ENCODE results near the gene ECPAS.
"Not testable (repeated sequence)": the region's sequence is repeated elsewhere in the genome, so short reads cannot be mapped to it uniquely, and the experiment has no call there.

The ECPAS gene

DNA sequence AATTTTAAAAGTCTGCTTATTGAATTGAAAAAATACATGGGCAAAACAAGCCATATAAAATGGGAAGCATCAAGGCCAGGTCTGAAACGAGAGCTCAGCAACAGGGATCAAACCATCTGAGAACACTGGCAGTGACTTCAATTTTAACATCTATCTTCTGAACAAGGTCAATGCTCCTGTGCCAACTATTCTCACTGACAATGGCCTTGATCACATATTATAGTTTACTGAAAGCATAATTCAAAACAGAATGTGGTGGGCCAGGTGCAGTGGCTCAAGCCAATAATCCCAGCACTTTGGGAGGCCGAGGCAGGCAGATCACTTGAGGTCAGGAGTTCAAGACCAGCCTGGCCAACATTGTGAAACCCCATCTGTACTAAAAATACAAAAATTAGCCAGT, 9.0 kb downstream of the ECPAS start:
- no peak for DNase-seq

DNA sequence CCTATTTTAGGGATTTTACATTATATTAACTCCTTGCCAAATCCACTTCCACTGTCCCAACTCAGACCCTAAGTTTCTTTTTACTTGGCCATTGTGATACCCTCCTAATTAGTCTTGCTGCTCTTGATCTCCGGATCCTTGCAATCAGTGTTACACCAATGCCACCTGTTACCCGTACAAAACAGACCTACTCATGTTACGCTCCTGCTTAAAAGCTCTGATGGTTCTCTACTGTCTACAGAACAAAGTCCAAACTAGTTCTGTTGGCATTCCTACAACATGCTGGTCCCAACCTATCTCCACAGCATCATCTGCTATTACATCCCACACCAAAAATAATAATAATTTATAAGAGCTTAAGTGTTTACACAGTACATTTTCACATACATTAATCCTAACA, 9.8 kb downstream of the ECPAS start:
- DNase-seq, result no peak

DNA sequence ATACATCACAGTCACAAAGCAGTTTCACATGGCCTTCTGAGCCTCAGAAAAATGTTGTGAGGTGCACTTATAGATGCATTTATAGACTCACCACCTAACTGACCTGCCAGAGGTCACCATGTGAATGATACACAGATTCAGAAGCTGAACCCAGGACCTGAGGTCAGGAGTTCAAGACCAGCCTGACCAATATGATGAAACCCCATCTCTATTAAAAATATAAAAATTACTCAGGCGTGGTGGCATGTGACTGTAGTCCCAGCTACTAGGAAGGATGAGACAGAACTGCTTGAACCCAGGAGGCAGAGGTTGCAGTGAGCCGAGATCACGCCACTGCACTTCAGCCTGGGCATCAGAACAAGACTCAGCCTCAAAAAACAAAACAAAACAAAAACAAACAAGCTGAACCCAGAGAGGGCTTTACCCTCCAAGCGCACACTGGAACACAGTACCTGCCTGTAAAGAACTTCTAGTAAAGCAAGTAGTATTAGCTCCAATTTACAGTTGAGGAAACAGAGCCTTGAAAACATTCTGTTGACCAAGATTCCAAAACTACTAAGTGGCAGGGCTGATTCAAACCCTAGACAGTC, 16.3 kb downstream of the ECPAS start:
- no peak for DNase-seq

DNA sequence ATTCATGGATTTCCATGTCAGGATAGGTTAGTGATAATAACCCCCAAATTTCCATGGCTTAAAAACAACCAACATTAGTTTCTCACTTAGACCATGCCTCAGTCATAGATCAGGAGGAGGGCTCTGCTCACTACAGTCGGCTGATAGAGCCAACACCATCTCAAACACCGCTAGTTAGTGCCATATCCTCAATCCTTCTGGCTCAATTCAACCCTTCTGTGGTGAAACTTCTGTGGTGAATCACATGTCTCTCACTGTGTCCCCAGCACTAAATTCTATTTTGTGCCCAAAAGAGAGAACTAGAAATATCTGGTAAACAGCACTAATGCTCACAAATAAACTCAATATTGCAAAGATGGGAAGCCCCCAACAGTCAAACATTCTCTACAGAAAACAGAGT, 21.1 kb downstream of the ECPAS start:
- DNase-seq, result peak; percentile 75

DNA sequence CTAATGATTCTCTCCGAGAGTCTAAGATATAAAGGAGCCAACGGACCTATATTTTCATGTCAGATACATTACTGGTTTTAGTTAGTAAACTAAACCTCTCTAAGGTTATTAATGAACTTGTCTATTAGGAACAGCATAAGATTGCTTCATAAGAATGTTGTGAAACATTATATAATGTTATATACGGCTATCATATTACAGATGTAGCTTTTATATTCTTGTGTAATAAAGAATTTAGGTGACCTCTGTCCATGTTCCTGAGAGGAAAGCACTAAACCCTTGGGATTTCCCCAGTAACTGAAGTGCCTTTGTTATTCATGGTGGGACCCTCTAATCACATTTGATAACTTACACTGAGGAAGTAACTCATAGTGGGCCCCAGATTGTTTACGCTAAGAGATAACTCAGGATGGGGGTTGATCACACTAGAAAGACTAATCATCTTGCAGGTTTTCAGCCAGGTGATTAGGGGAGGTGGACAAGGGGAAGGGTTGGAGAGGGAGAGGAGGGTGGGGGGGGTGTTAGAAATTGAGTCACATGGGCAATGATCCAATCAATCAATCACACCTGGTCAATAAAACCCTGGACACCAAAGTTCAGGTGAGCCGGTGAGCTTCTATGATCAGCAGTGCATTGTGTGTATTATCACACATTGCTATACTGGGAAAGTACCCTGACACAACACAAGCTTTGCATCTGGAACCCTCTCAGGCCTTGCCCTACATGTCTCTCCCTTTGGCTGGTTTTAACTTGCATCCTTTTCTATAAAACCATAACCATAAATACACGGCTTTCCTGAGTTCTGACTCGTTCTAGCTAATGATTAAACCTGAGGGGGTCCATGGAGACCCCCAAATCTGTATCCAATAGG, 25.8 kb downstream of the ECPAS start:
- no peak for DNase-seq

DNA sequence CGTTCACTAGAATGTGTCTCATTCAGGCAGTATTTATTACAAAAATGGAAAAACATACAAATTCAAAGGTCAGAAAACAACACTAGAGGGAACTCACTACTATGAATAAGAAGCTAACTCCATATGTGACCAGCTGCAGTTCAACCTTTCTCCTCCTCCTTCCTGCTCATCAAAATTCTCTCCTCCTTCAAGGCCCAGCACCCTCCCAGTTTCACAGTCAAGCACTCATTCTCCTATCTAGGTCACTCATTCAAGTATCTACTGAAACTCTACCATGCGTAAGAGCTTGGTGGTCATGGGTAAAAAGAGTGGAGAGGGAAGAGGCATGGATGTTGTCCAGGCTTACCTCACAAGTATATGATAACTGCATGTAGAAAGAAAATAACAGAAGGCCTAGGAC, 27.7 kb downstream of the ECPAS start:
- no peak for DNase-seq

DNA sequence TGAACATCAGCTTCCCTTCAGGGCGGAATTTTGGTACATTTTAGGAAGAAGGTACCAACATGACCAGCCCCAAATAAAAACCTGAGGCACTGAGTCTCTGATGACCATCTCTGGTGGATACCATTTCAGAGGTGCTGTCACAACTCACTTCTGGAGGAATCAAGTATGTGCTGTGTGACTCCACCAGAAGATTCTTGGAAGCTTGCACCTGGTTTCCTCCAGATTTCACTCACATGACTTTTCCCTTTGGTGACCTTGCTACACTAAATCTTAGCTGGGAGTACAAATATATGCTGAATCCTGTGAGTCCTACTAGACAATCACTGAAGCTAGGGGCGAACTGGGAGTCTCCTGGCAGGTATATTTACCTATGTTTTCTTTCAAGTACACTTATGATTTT, 28.5 kb downstream of the ECPAS start:
- DNase-seq, result no peak

DNA sequence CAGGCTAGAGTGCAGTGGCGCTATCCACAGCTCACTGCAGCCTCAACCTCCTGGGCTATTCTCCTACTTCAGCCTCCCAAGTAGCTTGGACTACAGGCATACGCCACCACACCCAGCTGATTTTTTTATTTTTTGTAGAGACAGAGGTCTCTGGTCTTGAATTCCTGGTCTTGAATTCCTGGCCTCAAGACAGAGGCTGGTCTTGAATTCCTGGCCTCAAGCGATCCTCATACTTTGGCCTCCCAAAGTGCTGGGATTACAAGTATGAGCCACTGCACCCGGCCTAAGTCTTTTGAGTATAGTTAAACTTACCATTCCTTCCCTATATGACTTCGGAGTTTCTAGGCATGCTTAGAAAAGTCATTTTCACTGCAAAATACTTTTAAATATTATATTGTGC, 29.4 kb downstream of the ECPAS start:
- no peak for DNase-seq

DNA sequence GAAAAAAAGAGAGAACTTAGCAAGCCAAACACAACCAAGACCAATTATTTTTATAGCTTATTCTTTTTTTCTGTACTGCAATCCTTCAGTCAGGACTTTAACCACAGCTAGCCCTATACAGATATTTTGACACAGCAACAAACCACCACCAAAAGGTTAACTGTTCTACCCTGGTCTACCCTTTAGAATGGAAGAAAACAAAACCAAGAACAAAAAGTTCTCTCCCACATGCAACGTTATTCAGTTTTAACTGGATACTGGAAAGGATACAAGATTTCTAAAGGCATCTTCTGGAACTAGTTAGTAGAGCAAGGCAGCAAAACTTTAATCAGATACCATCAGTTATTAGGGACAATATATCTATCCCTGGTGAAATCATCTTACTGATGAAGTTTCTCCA, 32.6 kb downstream of the ECPAS start:
- no peak for DNase-seq

DNA sequence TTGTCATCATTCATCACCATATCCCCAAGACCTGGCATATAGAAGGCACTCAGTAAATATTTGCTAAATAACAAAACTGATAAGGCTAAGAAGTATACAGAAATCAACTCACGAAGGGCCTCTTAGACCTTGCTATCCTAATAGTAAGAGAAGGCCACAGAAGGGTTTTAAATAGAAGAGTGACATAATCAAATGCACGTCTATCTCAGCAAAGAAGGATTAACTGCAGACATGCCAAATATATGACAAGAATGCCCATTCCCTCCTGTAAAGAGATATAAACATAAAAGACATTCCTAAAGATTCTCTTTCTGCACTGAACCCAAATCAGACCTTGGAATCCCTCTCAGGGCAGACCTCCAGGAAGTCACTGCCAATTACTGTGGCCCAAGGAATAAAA, 34.1 kb downstream of the ECPAS start:
- DNase-seq, result no peak

DNA sequence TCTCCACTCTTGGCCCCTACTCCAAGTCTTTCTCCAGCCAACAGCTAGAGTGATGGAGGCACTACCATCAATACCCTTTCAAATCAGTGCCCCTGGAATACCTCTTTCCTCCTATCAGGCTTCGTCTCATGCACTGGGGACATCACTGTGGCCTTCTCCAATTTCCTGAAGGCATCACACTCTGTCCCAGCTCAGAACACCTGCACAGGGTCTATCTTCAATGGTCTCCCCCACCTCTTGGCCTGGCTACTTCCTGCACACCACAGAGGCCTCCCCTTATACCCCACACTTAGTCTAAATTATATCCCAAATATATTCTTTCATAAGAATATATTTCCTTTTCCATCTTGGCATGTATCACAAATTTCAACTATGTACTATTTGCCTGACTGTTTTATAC, 34.5 kb downstream of the ECPAS start:
- DNase-seq, result no peak

DNA sequence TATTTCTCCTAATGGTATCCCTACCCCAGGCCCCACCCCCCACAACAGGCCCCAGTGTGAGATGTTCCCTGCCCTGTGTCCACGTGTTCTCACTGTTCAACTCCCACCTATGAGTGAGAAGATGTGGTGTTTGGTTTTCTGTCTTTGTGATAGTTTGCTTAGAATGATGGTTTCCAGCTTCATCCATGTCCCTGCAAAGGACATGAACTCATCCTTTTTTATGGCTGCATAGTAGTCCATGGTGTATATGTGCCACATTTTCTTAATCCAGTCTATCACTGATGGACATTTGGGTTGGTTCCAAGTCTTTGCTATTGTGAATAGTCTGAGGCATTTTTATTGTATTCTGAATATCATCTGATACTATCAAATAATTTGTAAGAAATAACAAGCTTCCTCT, 38.4 kb downstream of the ECPAS start:
- DNase-seq, result not testable (repeated sequence)

DNA sequence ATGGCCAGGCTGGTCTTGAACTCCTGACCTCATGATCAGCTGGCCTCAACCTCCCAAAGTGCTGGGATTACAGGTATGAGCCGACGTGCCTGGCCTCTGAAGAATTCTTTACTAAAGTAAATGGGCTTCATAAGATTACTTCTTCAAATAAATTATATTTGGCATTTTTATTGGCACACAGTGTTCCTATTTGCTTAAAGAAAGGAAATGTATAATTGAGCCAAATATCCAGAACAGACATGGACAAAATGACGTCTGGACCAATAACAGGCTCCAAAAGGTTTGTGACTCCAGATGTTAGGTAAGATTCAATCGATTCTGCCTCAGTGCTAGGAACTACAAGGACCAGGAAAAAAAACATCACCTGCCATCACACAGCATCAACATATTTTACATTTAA, 40.7 kb downstream of the ECPAS start:
- DNase-seq, result no peak

DNA sequence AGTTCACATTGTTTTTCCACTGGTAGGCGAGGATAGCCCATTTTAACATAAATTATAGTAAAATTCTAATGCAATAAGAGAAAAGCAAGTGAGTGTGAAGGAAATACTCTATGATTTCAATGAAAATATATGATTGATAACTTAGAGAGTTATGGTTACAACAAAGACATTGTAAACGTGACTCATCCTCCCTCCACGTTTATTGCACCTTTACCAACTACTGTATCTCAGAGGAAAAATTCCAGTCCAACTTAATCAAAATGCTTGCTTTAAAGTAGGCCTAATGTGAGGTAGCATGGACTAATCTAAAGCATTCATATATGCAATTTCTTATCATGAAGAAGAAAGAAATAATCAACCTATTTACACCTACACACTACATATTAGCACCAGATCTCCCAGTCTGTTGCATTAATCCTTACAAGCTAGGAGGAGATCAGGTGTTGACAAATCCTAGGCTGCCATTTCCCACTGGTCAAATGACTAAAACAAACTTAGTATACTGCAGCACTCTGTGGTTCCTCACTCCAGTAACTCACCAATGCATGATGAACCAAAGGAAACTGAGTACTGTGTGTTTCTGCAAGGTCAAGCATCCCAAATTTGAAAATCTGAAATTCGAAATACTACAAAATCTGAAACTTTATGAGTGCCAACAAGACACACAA, 41.7 kb downstream of the ECPAS start:
- DNase-seq, result no peak

DNA sequence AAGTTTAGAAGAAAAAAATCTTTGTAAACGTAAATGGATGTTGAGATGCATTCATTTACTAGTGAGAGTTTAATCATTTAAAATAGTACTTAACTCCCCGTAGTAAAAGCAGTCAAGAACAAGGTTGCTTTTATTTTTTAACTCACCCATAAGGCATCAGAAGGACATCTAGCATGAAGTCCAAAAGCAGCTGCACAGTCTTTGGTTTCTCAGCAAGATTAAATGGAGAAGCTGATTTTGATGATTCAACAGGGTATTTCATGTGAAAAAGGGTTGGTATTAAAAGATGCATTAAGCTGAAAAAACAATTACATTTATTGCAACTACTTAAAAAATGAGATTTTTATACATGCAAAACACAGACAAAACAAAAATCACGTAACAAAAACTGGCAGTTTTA, 44.0 kb downstream of the ECPAS start:
- DNase-seq, result no peak

DNA sequence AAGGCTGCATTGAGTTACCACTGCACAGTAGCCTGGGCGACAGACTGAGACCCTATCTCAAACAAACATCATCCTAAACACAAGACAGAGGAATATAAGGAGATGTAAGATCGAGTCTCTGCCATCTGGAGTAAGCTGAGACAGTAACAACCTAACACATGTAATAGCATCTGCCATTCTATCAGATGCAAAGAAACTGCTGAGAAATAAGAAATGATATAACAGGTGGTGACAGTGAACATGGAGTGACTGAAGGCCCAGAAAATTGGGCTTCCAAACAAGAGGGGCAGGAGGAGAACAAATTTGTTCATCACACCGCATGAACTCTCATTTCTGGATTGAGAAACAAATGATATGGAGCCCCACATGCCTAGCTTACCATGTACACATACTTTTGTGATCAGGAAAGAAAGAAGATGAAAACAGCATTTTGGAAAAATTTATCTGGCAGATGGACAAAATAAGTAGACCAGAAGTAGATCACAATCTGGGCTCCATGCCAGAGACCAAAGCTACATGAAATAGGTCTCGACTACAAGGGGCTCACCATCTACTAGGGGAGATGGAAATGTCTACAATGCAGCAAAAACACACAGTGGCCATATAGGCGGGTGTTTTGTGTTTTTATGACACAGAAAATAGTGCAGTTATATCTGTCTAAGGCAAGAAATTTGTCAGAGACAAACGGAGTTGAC, 45.5 kb downstream of the ECPAS start:
- DNase-seq, result no peak

DNA sequence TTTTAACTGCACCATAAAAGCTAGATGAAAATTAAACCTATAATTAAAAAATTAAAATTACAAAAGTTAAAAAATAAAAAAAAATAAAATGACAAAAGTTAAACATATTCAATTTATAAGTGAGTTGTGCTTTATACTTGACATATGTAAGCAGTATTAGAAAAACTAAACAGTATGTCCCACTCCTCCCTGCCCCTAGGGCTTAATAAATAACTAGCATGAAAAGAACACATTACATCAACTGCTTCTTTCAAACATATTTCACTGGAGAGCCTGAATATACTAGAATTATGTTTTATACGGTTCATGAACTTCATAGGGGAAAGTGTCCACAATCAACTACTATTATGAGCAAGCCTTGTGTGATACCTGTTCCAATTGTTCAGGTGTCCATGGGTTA, 47.6 kb downstream of the ECPAS start:
- DNase-seq, result no peak

DNA sequence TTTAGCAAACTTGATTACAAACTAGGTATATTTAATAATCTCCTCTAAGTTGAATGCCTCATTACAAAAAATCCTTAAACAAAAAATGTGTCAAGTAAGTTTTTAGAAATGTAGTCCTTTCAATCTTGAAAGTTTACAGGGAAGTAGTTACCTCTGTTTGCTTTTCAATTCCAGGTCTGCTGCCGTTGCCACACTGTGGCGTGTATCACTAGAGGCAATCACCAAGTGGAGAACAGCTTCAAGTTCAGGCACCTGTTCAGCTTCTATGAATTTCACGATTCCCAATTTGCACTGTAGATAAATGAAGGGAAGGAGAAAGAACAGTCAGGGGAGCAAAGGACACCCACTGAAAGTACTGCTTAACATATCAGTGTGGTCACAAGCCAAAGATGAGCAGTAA, 51.1 kb downstream of the ECPAS start:
- no peak for DNase-seq

DNA sequence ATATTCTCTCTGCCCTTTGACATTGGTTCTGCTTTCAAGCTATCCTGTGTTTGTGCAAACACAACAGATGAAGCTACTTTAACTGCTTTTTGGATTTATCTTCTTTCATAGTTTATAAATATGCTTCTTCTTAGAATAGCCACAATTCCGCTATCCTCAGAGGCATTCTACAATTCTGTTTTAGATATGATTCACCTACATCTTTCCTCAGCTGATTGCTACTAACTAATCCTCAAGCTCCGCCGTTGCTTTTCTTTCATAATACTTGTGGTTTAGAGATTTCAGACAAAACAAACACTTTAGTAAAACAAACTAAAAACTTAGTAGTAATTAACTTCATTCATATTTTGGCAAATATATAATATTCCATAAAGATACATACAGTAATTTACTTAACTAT, 52.5 kb downstream of the ECPAS start:
- DNase-seq, result peak; percentile 85

DNA sequence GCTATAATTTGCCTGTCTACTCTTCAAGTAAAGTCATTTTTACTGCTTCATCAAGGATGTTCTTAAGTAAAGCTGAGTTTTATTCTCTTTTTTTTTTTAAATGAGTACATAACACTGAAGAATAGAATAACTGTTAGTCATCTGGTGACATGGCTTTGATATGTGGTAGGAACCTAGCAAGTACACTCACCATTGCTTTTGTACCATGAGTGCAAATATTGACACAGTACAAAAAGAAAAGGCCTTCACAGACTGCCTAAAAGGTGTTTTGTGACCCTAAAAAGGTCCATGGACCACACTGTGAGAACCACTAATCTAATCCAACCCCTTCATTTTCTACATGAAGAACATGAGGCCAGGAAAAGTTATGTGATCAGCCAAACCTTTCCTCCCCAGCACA, 55.0 kb downstream of the ECPAS start:
- no peak for DNase-seq

DNA sequence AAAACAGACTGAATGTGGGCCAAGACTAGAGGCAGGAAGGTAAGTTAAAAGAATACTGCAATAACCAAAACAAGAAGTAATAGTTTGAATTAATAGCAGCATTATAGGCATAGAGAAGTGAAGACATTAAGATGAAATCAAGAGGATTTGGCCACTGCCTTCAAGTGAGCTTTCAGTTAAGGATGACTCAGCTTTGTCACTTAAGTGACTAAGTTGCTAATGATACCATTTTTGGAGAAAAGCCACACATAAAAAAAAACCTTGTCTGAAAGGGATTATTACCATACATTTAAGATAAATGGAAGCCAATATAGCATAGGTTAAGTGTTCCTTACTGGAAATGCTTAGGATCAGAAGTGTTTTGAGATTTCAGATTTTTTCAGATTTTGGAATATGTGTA, 57.0 kb downstream of the ECPAS start:
- peak; percentile 84 for DNase-seq

DNA sequence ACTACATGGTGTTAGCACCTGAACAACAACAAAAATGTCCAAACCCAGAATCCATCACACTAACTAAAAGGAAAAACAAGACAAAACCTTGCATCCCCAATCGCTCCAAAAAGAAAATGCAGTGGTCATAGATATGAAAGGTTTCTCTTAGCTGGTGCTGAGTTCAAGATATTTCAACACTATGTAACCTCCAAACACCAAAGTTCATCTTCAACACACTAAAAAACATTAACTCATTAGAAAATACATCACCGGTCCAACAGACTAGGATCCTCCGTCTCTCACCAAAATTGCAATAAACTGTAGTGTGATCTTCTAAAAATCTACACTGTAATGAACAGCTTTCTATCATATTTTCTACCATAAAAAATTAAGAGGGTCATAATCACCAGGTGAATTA, 60.8 kb downstream of the ECPAS start:
- no peak for DNase-seq

DNA sequence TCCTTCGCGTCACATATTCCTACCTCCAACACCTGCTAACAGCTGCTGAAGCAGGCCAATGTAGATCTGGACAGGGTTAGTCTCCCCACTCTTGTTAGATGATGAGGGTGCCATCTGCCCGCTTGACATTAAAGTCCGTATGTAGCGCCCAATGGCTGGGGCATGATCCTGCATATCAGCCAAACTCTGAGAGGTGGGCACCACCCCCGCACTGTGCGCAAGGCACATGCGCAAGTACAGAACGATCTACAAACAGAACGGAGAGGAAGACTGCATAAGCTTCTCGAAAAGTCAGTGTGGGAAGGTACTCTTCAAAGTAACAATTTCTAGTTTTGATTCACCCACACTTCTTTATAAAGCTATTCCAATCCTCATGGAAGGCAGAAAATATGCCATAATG, 69.8 kb downstream of the ECPAS start:
- DNase-seq, result no peak

DNA sequence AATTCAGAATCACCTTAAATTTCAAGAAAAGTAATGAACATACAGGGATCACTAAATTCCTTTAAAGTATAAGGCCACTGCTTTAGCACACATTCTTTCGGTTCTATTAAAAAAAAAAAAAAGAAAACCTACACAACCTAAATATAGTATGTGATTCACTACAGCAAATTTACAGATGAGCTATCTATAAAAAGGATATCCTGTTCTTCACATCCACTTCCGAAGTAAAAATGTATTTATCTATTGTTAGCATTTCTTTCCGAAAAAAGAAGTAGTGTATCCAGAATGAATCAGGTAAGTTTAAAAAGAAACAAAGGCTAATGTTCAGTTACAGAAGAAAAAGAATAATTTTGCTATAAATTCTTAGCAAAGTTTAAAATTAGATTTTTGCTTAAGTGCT, 70.2 kb downstream of the ECPAS start:
- DNase-seq, result no peak
